Stimulated activated CD8-positive, alpha-beta memory T cell treated with anti-CD3 and anti-CD28 coated beads, Interleukin-12 subunit alpha, Interleukin-12 subunit beta, amount 100 ng/mL, for 24 hours (primary cell): ENCODE measurements around the gene LPGAT1.
"Not testable (repeated sequence)": the region's sequence is repeated elsewhere in the genome, so short reads cannot be mapped to it uniquely, and the experiment has no call there.

Source experiments
- DNase-seq: peaks from one replicate; pipeline ENCODE4 v3.0.0-alpha.2; 2020; ENCODE audit errors: extremely low read depth

Gene LPGAT1

GRCh38 chr1:211830328-211831142 lies at the start of gene LPGAT1:
LPGAT1 (minus strand) TSS chr1:211830763; CDS start chr1:211829296, 1,467 bp downstream.
- DNase-seq, result peak; percentile 32

DNA sequence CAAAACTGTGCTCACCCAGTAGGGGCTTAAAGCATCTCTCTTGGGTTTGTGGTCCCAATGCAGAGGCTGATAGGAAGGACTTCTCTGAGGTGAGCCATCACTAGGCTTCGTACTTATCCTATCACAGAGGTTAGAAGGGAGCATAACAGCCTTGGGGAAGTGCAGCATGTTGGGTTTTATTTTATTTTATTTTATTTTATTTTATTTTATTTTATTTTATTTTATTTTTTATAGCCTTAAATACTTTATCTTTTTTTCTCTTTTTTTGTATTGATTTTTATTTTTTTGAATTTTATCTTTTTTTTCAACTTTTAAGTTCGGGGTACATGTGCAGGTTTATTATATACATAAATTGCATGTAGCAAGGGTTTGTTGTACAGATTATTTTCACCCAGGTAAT lies 48.9 kb upstream of the LPGAT1 start:
- no peak for DNase-seq

GRCh38 chr1:211876851-211877590 lies 46.5 kb upstream of the LPGAT1 start:
- DNase-seq, result no peak

GRCh38 chr1:211875541-211875940 lies 45.0 kb upstream of the LPGAT1 start:
- DNase-seq, result no peak

DNA sequence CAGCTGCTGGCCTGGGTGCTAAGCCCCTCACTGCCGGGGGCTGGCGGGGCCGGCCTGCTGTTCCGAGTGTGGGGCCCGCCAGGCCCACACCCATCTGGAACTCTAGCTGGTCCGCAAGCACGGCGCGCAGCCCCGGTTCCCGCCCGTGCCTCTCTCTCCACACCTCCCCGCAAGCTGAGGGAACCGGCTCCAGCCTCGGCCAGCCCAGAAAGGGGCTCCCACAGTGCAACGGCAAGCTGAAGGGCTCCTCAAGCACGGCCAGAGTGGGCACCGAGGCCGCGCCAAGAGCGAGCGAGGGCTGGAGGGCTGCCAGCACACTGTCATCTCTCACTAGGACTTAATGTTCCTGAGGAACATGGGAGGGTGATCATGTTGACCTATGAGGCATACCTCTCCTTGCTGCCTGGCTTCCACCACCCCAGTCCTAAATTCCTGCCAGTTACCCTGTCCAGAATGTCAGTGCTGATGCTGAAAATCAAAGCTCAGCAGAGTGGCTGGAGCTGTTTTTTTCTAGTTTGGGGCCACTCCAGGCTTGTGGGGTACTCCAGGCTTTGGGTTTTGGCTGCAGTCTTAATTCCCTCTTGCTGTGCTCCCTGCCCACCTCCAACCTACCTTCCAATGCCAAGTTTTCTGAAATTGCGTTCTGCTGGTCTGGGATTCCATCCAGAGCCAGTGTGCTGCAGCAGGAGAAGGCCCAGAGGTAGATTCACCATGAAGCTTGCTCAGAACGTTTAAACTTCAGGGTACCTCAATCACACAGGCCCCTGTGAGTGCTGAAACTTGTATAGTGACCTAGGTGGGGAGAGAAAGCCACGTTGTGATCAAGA lies 44.2 kb upstream of the LPGAT1 start:
- DNase-seq, result no peak

DNA sequence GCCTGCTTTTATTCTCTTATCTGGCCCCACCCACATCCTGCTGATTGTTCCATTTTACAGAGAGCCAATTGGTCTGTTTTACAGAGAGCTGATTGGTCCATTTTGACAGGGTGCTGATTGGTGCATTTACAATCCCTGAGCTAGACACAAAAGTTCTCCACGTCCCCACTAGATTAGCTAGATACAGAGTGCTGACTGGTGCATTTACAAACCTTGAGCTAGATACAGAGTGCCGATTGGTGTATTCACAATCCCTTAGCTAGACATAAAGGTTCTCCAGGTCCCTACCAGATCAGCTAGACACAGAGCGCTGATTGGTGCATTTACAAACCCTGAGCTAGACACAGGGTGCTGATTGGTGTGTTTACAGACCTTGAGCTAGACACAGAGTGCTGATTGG lies 43.2 kb upstream of the LPGAT1 start:
- DNase-seq, result not testable (repeated sequence)

- no peak for DNase-seq
Observed at GRCh38 chr1:211870156-211870555, 39.6 kb upstream of the LPGAT1 start.

GRCh38 chr1:211865180-211865579 lies 34.6 kb upstream of the LPGAT1 start:
- no peak for DNase-seq

DNA sequence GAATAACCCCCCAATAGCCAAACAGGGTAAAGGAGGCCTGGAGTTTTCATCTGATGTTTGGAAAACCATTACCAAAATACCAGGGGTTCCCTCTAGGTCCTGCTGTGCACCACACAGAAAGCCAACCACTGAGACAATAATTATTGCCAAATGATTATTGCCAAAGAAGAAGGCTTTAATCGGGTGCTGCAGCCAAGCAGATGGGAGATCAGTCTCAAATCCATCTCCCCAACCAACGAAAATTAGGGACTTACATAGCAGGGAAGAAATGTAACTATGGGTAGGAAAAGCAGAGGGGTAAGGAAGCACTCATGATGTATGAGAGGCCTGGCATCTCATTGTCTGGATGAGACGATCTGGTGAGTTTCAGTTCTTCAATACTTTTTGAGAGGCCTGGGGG lies 28.8 kb upstream of the LPGAT1 start:
- DNase-seq, result no peak

DNA sequence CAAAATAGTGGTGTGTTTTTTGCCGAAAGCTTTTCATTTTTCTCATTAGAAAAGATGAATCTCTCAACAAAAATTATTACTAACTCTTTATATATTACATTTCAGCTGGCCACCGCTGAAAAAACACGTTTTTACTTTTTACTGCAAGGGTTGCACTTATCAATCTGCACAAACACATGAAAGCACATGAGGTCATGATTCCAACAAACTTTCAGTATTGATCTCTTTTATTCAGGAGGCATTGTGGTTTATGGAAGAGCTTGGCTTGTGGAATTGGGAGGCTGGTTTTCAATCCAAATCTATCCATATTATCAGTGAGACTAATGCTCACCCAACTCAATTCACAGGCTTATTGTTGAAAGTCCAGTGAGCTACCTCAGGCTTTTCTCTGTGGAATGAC lies 20.6 kb upstream of the LPGAT1 start:
- DNase-seq, result no peak

- no peak for DNase-seq
Observed at GRCh38 chr1:211843507-211844298, 13.1 kb upstream of the LPGAT1 start.

- no peak for DNase-seq
Observed at GRCh38 chr1:211843018-211843417, 12.5 kb upstream of the LPGAT1 start.

GRCh38 chr1:211842518-211842917 lies 12.0 kb upstream of the LPGAT1 start:
- no peak for DNase-seq

GRCh38 chr1:211839106-211839505 lies 8.5 kb upstream of the LPGAT1 start:
- no peak for DNase-seq

- DNase-seq, result no peak
Observed at GRCh38 chr1:211833174-211833820, 2.7 kb upstream of the LPGAT1 start.

DNA sequence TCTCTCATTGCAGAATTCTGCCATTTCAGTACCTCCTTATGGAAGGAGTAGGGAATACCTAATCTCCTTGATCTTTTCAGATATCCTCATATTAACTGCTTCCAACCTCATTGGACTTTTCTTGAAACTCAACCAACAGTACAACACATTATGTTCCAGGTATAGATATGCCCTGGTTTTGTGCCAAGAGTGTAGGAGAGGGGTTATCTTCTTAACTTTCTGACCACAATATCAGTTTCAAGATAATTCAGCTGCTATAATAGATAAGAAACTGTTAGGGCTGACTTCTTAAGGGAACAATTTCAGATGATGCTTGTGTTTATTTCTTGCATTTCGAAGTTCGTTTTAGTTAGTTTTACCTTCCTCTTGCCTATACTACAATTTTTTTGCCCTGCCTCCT lies 2.1 kb upstream of the LPGAT1 start:
- no peak for DNase-seq

GRCh38 chr1:211831558-211832323 lies 1.2 kb upstream of the LPGAT1 start:
- no peak for DNase-seq

DNA sequence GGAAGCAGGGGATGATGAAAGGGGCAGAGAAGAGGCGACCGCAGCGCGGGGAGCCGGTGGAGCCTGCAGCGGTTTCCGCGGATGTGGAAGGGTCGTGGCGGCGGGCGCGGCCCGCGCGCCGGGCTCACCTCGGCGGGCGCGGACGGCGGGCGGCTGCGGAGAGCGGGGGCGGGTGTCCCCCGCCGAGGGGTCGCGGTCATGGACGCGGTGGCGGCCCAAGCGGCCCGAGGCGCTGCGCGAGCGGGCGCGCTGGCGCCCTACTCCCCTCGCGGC lies 572 bp downstream of the LPGAT1 start:
- no peak for DNase-seq

- no peak for DNase-seq
Observed at GRCh38 chr1:211829343-211830054, 1.1 kb downstream of the LPGAT1 start.
